K562 (cell line): Measurements from ENCODE around the gene LAPTM5. TPM values are rescaled to one million over a fixed set of nuclear protein-coding genes. Genes with fewer than 3 reads are reported as not detected.

ENCODE experiments used
- ATAC-seq: fragments of 200-7000 bp; cut with Tn5 transposase; 3 replicates; pipeline ENCODE4 v1.9.1; 2020; ENCODE audit warnings: moderate library complexity
- BruUV-seq: library from RNA; stranded (reverse); fragments of 400-500 nt; replicated peaks from 2 replicates; lab custom pipeline; 2021; lab: Mats Ljungman, UMichigan
- CTCF ChIA-PET: fragments of 300-600 bp; formaldehyde crosslinking; extraction: SDS; loops from one replicate; lab custom pipeline; 2021; ENCODE audit warnings: low intra/inter-chr PET ratio; lab: Yijun Ruan, JAX
- POLR2A ChIA-PET: fragments of 300-600, 350-650 bp; sonication (Branson Sonifier 250); formaldehyde crosslinking; extraction: SDS; loops from one replicate; lab custom pipeline; 2021; ENCODE audit warnings: antibody characterized with exemption, inconsistent platforms; lab: Yijun Ruan, JAX
- DNase-seq, 4 experiments: peaks; one replicate each; pipeline versions ENCODE4 v3.0.0 to v3.0.0-alpha.2; 2011 to 2018; ENCODE audit warnings: low spot score in 3 of 4, mixed read lengths in 3 of 4; ENCODE audit errors: extremely low read depth in 1 of 4
- FAIRE-seq: peaks from 2 replicates; lab custom pipeline; 2011; peaks lifted over from hg19 to GRCh38; lab: Jason Lieb, UNC
- H2AFZ ChIP-seq: 2 replicates; pipeline ENCODE4 v1.6.0; 2011; ENCODE audit warnings: low read depth, low read length, control low read depth, inconsistent platforms
- H3K27ac ChIP-seq: fragments of 200-600 bp; 3 replicates; pipeline ENCODE4 v1.8.0; 2011; ENCODE audit warnings: low read depth, mild to moderate bottlenecking, control low read depth, inconsistent platforms, low read length, moderate library complexity, mixed read lengths; ENCODE audit errors: extremely low read depth
- H3K27me3 ChIP-seq, 2 experiments: fragments of 300-600 bp in 1 of 2; 2 replicates in 1 of 2; 3 replicates in 1 of 2; pipeline versions ENCODE4 v1.6.0 to v1.8.0; 2011; ENCODE audit warnings: inconsistent platforms in 2 of 2, low read length in 2 of 2, mild to moderate bottlenecking in 1 of 2, mixed read lengths in 1 of 2, moderate library complexity in 1 of 2; ENCODE audit not compliant: control insufficient read depth in 2 of 2, insufficient read depth in 2 of 2
- H3K36me3 ChIP-seq: fragments of 300-600 bp; 3 replicates; pipeline ENCODE4 v1.8.0; 2011; ENCODE audit warnings: mild to moderate bottlenecking, low read length, inconsistent platforms; ENCODE audit not compliant: control insufficient read depth, insufficient read depth
- H3K4me1 ChIP-seq, 2 experiments: fragments of 200-600 bp in 1 of 2; replicated peaks in 1 of 2; 2 replicates in 1 of 2; 3 replicates in 1 of 2; pipeline versions ENCODE4 v1.5.1 to v1.8.0; 2011; ENCODE audit warnings: inconsistent platforms in 2 of 2, low read length in 2 of 2, mild to moderate bottlenecking in 1 of 2, mixed read lengths in 1 of 2, moderate library complexity in 1 of 2; ENCODE audit not compliant: control insufficient read depth in 2 of 2, insufficient read depth in 2 of 2
- H3K4me2 ChIP-seq: 2 replicates; pipeline ENCODE4 v1.6.1; 2011; ENCODE audit warnings: low read length, control low read depth, inconsistent platforms, mixed read lengths; ENCODE audit not compliant: insufficient read depth
- H3K4me3 ChIP-seq: fragments of 200-600 bp; sonication (generic), shearing (Covaris generic); 2 replicates; pipeline ENCODE4 v1.5.1; 2016; ENCODE audit warnings: control low read depth, inconsistent platforms
- H3K79me2 ChIP-seq: fragments of 200-600 bp; 3 replicates; pipeline ENCODE4 v1.8.0; 2011; ENCODE audit warnings: low read length, inconsistent platforms; ENCODE audit not compliant: control insufficient read depth, insufficient read depth
- H3K9ac ChIP-seq, 2 experiments: 2 replicates each; pipeline versions ENCODE4 v1.6.0 to v1.6.1; 2011; ENCODE audit warnings: low read depth in 2 of 2, low read length in 2 of 2, control low read depth in 1 of 2, inconsistent platforms in 1 of 2, mild to moderate bottlenecking in 1 of 2, mixed read lengths in 1 of 2; ENCODE audit not compliant: insufficient read depth in 1 of 2
- H3K9me1 ChIP-seq: one replicate; pipeline ENCODE4 v1.6.0; 2011; ENCODE audit warnings: inconsistent platforms, mild to moderate bottlenecking, low read length, moderate library complexity; ENCODE audit not compliant: control insufficient read depth, insufficient read depth
- H3K9me3 ChIP-seq: replicated peaks from 2 replicates; pipeline ENCODE4 v1.5.1; 2011; ENCODE audit warnings: low read depth, low read length, inconsistent platforms; ENCODE audit not compliant: control insufficient read depth, insufficient read depth
- H4K20me1 ChIP-seq: replicated peaks from 2 replicates; pipeline ENCODE4 v1.6.1; 2011; ENCODE audit warnings: low read length, inconsistent platforms, mixed read lengths; ENCODE audit not compliant: control insufficient read depth, insufficient read depth
- BRCA1 ChIP-seq, 2 experiments: fragments of 450-650 bp in 1 of 2; sonication (generic) in 1 of 2; formaldehyde crosslinking in 1 of 2; IDR thresholded peaks; 2 replicates each; pipeline versions ENCODE4 v1.5.0 to v1.6.1; 2017 to 2020; ENCODE audit warnings: mild to moderate bottlenecking in 1 of 2, missing genetic modification reagents in 1 of 2
- CBFB ChIP-seq: sonication (generic); formaldehyde crosslinking; IDR thresholded peaks from 2 replicates; pipeline ENCODE4 v1.4.0; 2020; ENCODE audit warnings: mild to moderate bottlenecking, missing genetic modification reagents
- CREB3 ChIP-seq: fragments of 450-650 bp; conservative IDR thresholded peaks from 2 replicates; pipeline ENCODE4 v1.6.1; 2016; ENCODE audit warnings: missing genetic modification characterization, low read depth, mild to moderate bottlenecking, missing compliant biosample characterization, moderate library complexity
- DPF2 ChIP-seq: fragments of 450-650 bp; IDR thresholded peaks from 2 replicates; pipeline ENCODE4 v1.6.1; 2016
- ELK3 ChIP-seq: fragments of 450-650 bp; formaldehyde crosslinking; IDR thresholded peaks from 2 replicates; pipeline ENCODE4 v1.4.0; 2020; ENCODE audit warnings: mild to moderate bottlenecking
- HMG20B ChIP-seq: fragments of 250-450 bp; sonication (Bioruptor Pico); IDR thresholded peaks from 2 replicates; pipeline ENCODE4 v1.5.0; 2021; ENCODE audit warnings: mild to moderate bottlenecking
- HNRNPL ChIP-seq: fragments of 200-400 bp; formaldehyde crosslinking; IDR thresholded peaks from 2 replicates; pipeline ENCODE4 v1.6.1; 2017; ENCODE audit warnings: low read depth, mild to moderate bottlenecking, low read length
- MYNN ChIP-seq, 2 experiments: sonication (generic); formaldehyde crosslinking in 1 of 2; IDR thresholded peaks; 2 replicates each; pipeline versions ENCODE4 v1.5.0 to v1.6.1; 2016 to 2020; ENCODE audit warnings: antibody characterized with exemption in 1 of 2, missing genetic modification reagents in 1 of 2
- TFAP4 ChIP-seq: sonication (generic); formaldehyde crosslinking; IDR thresholded peaks from 2 replicates; pipeline ENCODE4 v1.8.0; 2022; ENCODE audit warnings: missing genetic modification reagents, mild to moderate bottlenecking, moderate library complexity, borderline replicate concordance
- ZNF239 ChIP-seq: fragments of 250-450 bp; sonication (Bioruptor Pico); IDR thresholded peaks from 2 replicates; pipeline ENCODE4 v1.4.0; 2020; ENCODE audit warnings: mild to moderate bottlenecking
- WGBS: fragments of 100-300 bp; shearing (Covaris generic); methylation state at CpG from one replicate; pipeline ENCODE4 v1.1.6; 2016; ENCODE audit warnings: low coverage, mixed read lengths; ENCODE audit not compliant: insufficient coverage; ENCODE audit errors: missing lambda C conversion rate; 5-methylcytosine and 5-hydroxymethylcytosine counted together
- in situ Hi-C: fragments of 300-500 bp; cut with MboI; formaldehyde crosslinking; loops from 4 replicates; pipeline ENCODE4 v1.15.0; 2018; ENCODE audit warnings: inconsistent platforms, mixed read lengths
- intact Hi-C: fragments of 100-400 bp; cut with micrococcal nuclease; formaldehyde crosslinking; loops from 2 replicates; pipeline ENCODE4 v1.14.2; 2022
- polyA plus RNA-seq, 8 experiments: library from polyadenylated mRNA; depleted of rRNA in 4 of 8; stranded (reverse) in 5 of 8; unstranded in 3 of 8; fragments of >200 nt; fragmentation: Nextera tagmentation in 2 of 8; fragmentation: Illumina TruSeq in 1 of 8; extraction: Ambion mirVana in 2 of 8; extraction: Trizol in 1 of 8; gene quantifications; 2 replicates each; pipeline versions ENCODE4 v1.2.1 to v1.2.3, GENCODE V29; 2011 to 2014; ENCODE audit warnings: inconsistent platforms in 1 of 8, missing spikeins in 1 of 8
- total RNA-seq, 7 experiments: library from RNA; depleted of rRNA in 6 of 7; stranded (reverse); fragments of >200 nt in 6 of 7; fragmentation: Illumina TruSeq in 2 of 7; extraction: Trizol in 2 of 7; gene quantifications; 2 replicates each; pipeline versions ENCODE4 v1.2.1 to v1.2.3, GENCODE V29; 2011 to 2021; ENCODE audit warnings: low replicate concordance in 1 of 7

Gene LAPTM5
- total and polyA plus RNA-seq, 9 of the 15 experiments (the other 6 are each of a cell fraction or from before 2014, with no cell fraction given) = 2.4 to 47.3 (median 20.3) TPM

- BruUV-seq = no TSS peak
- no peaks in the 10 kb centered on the region for H3K4me1 ChIP-seq
- H3K9me1 ChIP-seq = no peaks in the 10 kb centered on the region
- no peak overlapping the region for H3K27ac ChIP-seq
- H3K79me2 ChIP-seq = no peaks in the 10 kb centered on the region
- H3K4me3 ChIP-seq = no peak overlapping the region
- no peaks in the 10 kb centered on the region for H3K9me3 ChIP-seq
- 0 out of 2 replicates have a peak, but pooled peaks cover 10% of the 10 kb centered on the region for H4K20me1 ChIP-seq
- FAIRE-seq (no peak), DNase-seq (no peak), ATAC-seq (no peak)
- TF ChIP-seq CBFB (CRISPR knock-in tag) = no peak
- no peak for TF ChIP-seq DPF2
- TF ChIP-seq TFAP4 (CRISPR knock-in tag) = no peak
- no peak for TF ChIP-seq ZNF239 (CRISPR knock-in tag)
- no peak for TF ChIP-seq ELK3 (CRISPR knock-in tag)
- TF ChIP-seq CREB3 = no peak
- no peak for TF ChIP-seq HMG20B (CRISPR knock-in tag)
- no peak for TF ChIP-seq HNRNPL
- no peak for TF ChIP-seq BRCA1 (IDR thresholded peaks at IDR 0.05)
- TF ChIP-seq BRCA1 (CRISPR knock-in tag; IDR thresholded peaks at IDR 0.05) = no peak
- no peak for TF ChIP-seq MYNN (IDR thresholded peaks at IDR 0.05)
- TF ChIP-seq MYNN (CRISPR knock-in tag; IDR thresholded peaks at IDR 0.05) = no peak
- WGBS = 3% methylated on average over 5 of the region's 5 CpGs
- no peak overlapping the region for H3K4me2 ChIP-seq
- peaks cover 15 to 46% of the 10 kb centered on the region in 2 experiments; a peak in 3 of 5 replicates for H3K27me3 ChIP-seq
- intact Hi-C loops = no loop called here
- H3K9ac ChIP-seq = peak overlapping the region in 1 of 2 experiments; percentile 38; a peak in 1 of 4 replicates
- ChIA-PET POLR2A (interaction anchor here (0.6 to 0.7 kb wide), 2 partner anchors 20 to 464 kb away, joined by 3 read pairs; no protein-coding TSS in a partner anchor), CTCF (no interaction called here)
- no peak overlapping the region for H2AFZ ChIP-seq
- in situ Hi-C loops = no loop called here
- H3K36me3 ChIP-seq = no peaks in the 10 kb centered on the region
These were observed 66.1 kb downstream of the LAPTM5 start for GRCh38 chr1:30691480-30691879.
